ENCODE data around the gene TFB2M.

DNA sequence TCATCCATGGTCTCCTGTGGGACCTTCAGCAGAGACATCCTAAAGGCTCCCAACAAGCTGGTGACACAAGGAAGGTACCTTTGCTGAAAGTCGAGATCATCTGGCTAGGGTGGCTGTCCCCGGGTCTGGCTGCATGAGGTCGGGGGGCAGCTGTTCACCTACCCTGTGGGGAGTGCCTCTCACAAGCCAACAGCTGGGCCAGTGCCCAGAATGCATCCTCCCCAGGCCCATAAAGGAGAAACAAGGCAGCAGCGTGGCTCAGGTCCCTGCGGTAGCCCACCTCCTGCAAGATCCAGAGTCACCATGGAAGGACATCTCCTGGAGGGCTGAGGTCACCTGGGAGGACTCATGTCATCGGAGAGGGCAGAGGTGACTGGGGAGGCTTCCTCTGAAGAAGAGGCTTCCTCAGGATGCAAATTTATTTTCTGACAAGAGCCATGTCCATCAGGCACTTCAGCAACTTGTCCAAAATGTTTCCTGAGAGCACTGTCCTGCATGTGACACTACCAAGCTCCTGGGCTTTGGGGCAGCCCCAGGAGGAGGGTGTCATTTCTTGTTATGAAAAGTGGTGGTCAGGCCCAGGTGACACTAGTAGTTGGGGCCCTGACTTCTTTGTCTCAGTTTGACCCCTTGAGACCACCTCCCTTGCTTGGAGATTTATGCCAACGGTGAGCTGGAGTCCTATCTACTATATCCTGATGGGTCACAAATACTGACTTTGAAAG is 52.3 kb downstream of the TFB2M start:
- TF ChIP-seq CTCF (IDR thresholded peaks at IDR 0.05) (no peak), POLR2A (IDR thresholded peaks at IDR 0.05) (no peak)
